Left ventricle myocardium inferior (tissue), 1 donor: ENCODE data around the gene DHH. TPM values are rescaled to one million over a fixed set of nuclear protein-coding genes. Genes with fewer than 3 reads are reported as not detected.

Source experiments
- DNase-seq: peaks from one replicate; pipeline ENCODE4 v3.0.0-alpha.2; 2020
- H3K27ac ChIP-seq: fragments of 200-600 bp; replicated peaks from 2 replicates; pipeline ENCODE4 v1.8.0; 2021
- H3K27me3 ChIP-seq: fragments of 200-600 bp; 2 replicates; pipeline ENCODE4 v1.8.0; 2021; ENCODE audit warnings: low read depth
- H3K36me3 ChIP-seq: fragments of 200-600 bp; 2 replicates; pipeline ENCODE4 v1.8.0; 2021
- H3K4me1 ChIP-seq: fragments of 200-600 bp; 2 replicates; pipeline ENCODE4 v1.8.0; 2021
- H3K4me3 ChIP-seq: fragments of 200-600 bp; 2 replicates; pipeline ENCODE4 v1.8.0; 2021; ENCODE audit warnings: mild to moderate bottlenecking, moderate library complexity
- H3K9me3 ChIP-seq: fragments of 200-600 bp; replicated peaks from 2 replicates; pipeline ENCODE4 v1.8.0; 2021
- intact Hi-C: fragments of 100-400 bp; cut with micrococcal nuclease; formaldehyde crosslinking; loops from one replicate; pipeline ENCODE4 v1.11.0; 2022
- total RNA-seq: library from RNA; stranded (reverse); fragmentation: NEBNext Ultra II Directional; extraction: Animal tissue kit (Norgen Biotek cat#: 25700); gene quantifications from one replicate; pipeline ENCODE4 v1.2.1, GENCODE V29; 2021
- TF ChIP-seq, protein P1 (sequence below): fragments of 200-600 bp; IDR thresholded peaks from 2 replicates; pipeline ENCODE4 v1.8.0; 2021; ENCODE audit warnings: antibody characterized with exemption, mild to moderate bottlenecking, borderline replicate concordance
- donor health status: DM: no; HTN: yes; CAD: no; lungs with severe emphysema.

The DHH gene
- total RNA-seq, 1 donor from 2014 or later: 0.41 TPM

DNA sequence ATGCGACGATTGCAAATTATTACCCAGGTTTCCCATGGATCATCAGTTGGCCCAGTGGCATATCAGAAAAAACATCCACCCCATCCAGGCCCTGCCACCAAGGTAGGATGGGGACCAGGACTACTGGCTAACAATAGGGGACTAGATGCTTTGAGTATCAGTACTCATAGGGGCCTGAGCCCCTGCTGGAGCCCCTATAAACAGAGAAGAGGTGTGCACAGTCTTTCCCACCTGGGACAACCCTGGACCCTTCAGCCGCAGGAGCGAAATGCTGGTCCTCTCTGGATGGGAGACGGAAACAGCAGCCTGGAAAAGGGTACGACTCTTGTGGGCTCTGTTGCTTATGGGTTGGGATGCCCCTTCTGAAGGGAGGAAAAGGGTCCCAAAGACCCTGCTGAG, 5.7 kb downstream of the DHH start:
- no peaks in the 10 kb centered on the region for H3K9me3 ChIP-seq
- intact Hi-C loops: loop anchor here (5.0 to 10.0 kb wide), 2 partner anchors 33 to 146 kb away; no protein-coding TSS in a partner anchor
- TF ChIP-seq, protein P1, sequence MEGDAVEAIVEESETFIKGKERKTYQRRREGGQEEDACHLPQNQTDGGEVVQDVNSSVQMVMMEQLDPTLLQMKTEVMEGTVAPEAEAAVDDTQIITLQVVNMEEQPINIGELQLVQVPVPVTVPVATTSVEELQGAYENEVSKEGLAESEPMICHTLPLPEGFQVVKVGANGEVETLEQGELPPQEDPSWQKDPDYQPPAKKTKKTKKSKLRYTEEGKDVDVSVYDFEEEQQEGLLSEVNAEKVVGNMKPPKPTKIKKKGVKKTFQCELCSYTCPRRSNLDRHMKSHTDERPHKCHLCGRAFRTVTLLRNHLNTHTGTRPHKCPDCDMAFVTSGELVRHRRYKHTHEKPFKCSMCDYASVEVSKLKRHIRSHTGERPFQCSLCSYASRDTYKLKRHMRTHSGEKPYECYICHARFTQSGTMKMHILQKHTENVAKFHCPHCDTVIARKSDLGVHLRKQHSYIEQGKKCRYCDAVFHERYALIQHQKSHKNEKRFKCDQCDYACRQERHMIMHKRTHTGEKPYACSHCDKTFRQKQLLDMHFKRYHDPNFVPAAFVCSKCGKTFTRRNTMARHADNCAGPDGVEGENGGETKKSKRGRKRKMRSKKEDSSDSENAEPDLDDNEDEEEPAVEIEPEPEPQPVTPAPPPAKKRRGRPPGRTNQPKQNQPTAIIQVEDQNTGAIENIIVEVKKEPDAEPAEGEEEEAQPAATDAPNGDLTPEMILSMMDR: no peak
- peaks cover 55% of the 10 kb centered on the region for H3K27me3 ChIP-seq
- no peak overlapping the region for H3K27ac ChIP-seq
- H3K4me1 ChIP-seq: peaks cover 61% of the 10 kb centered on the region
- DNase-seq: no peak
- H3K4me3 ChIP-seq: no peak overlapping the region
- no peaks in the 10 kb centered on the region for H3K36me3 ChIP-seq

DNA sequence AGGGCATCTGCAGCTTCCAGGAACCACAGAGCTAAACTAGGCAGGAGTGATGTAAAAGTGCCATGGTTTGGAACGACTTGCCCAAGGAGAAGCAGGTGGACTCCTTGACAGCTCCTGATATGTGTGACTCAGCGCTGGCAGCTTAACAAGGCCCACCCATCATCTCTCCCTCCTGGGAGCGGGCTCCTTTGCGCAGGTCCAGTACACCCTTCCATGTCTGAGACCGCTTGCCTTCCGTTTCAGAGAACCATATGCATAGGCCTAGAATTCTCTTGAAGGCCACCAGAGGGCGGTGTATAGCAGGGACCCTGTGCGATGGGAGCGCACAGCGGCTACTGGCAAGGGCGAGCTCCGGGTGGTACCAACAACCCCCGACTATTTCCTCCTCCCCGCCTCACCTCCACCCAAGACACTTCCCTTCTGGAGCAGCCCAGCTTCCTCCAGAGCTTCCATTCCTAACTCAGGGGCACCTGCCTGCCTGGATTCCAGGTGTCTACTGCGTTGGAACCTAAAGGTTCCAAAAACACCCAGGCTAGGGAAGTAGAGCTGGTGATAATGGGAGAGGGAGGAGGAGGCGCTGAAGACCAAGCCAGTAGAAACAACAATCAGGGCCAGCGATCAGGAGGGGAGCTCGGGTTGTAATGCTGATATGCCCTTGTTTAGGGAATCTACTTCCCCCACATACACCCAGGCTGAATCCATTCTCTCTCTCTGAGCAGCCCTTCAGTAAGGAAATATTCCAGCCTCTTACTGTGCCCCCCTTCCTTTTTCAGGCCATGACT, 6.3 kb downstream of the DHH start:
- Histone ChIP-seq H3K4me3 (peak overlapping the region; percentile 38), H3K36me3 (no peaks in the 10 kb centered on the region), H3K9me3 (no peaks in the 10 kb centered on the region), H3K27ac (no peak overlapping the region), H3K4me1 (peaks cover 55% of the 10 kb centered on the region), H3K27me3 (peaks cover 49% of the 10 kb centered on the region)
- TF ChIP-seq, protein P1: peak; percentile 93
- intact Hi-C loops: loop anchor here (5.0 to 10.0 kb wide), 2 partner anchors 34 to 146 kb away; no protein-coding TSS in a partner anchor
- DNase-seq: peak; percentile 60

DNA sequence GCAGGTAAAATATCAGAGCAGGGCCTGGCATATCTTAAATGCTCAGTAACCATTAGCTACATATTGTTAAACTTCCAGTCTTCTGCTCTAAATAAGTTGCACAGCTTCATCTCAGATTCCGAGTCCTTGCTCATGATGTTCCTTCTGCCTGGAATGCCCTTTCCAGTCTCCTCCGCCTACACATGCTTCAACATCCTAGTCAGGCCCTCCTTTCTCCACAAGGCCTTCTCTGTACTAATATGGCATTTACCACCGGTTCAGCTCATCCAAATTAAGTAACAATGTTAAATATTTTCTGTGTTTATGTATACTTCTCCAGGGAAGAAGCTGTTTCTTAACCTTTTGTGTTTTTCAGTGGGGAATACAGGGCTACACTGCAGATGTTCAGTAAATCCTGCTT, 8.5 kb downstream of the DHH start:
- H3K27me3 ChIP-seq: peaks cover 28% of the 10 kb centered on the region
- no peaks in the 10 kb centered on the region for H3K36me3 ChIP-seq
- H3K4me1 ChIP-seq: peaks cover 33% of the 10 kb centered on the region
- H3K9me3 ChIP-seq: no peaks in the 10 kb centered on the region
- H3K4me3 ChIP-seq: no peak overlapping the region
- TF ChIP-seq, protein P1: no peak
- H3K27ac ChIP-seq: no peak overlapping the region
- intact Hi-C loops: loop anchor here (5.0 to 10.0 kb wide), 2 partner anchors 36 to 149 kb away; no protein-coding TSS in a partner anchor
- no peak for DNase-seq

DNA sequence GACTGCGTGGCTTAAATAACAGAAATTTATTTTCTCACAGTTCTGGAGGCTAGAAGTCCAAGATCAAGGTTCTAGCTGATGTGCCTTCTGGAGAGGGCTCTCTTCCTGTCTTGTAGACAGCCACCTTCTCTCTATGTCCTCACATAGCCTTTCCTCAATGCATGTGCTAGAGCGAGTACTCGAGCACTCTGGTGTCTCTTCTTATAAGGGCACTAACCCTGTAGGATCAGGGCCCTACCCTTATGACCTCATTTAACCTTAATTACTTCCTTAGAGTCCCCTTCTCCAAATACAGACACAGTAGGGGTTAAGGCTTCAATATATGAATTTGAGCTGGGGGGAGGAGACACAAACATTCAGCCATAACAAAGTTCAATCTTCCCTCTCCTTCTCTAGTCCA, 10.2 kb downstream of the DHH start:
- TF ChIP-seq, protein P1: no peak
- no peaks in the 10 kb centered on the region for H3K9me3 ChIP-seq
- H3K4me3 ChIP-seq: no peak overlapping the region
- H3K4me1 ChIP-seq: peaks cover 16% of the 10 kb centered on the region
- intact Hi-C loops: loop anchor here (10.0 kb wide), 1 partner anchor 150 kb away; no protein-coding TSS in a partner anchor
- H3K36me3 ChIP-seq: no peaks in the 10 kb centered on the region
- no peak for DNase-seq
- peaks cover 12% of the 10 kb centered on the region for H3K27me3 ChIP-seq
- H3K27ac ChIP-seq: no peak overlapping the region

DNA sequence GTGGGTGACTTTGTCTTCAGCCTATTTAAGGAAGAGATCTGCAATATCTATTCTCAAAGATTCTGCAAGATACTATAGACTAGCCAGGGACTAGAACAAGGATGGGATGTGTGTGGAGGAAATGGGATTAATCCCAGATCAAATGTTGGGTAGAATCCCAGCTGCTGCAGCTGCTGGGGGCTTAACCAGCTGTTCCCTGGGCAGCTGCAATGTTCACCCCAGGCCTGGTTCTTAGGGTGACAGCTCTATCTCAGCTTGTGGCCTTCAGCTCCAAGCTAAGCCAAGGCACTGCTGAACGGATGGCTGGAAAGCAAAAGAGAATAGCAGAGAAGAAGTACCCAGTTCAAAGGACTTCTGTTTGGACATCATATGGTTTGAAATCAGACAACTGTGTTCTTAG, 14.8 kb downstream of the DHH start:
- TF ChIP-seq, protein P1: no peak
- H3K9me3 ChIP-seq: no peaks in the 10 kb centered on the region
- no peaks in the 10 kb centered on the region for H3K36me3 ChIP-seq
- no peak for DNase-seq
- H3K4me3 ChIP-seq: no peak overlapping the region
- intact Hi-C loops: loop anchor here (10.0 kb wide), 1 partner anchor 155 kb away; no protein-coding TSS in a partner anchor
- H3K27ac ChIP-seq: no peak overlapping the region
- H3K4me1 ChIP-seq: no peaks in the 10 kb centered on the region
- H3K27me3 ChIP-seq: no peaks in the 10 kb centered on the region
